ENCODE data around the gene HDGFL2.

- no peak for TF ChIP-seq CTCF (IDR thresholded peaks at IDR 0.05)
- TF ChIP-seq POLR2A (IDR thresholded peaks at IDR 0.05): no peak
These were observed 71.1 kb downstream of the HDGFL2 start for GRCh38 chr19:4542896-4543841.

Data from prostate gland (tissue), 2 donors.